ENCODE measurements around the gene THBS1.

THBS1 gene

DNA sequence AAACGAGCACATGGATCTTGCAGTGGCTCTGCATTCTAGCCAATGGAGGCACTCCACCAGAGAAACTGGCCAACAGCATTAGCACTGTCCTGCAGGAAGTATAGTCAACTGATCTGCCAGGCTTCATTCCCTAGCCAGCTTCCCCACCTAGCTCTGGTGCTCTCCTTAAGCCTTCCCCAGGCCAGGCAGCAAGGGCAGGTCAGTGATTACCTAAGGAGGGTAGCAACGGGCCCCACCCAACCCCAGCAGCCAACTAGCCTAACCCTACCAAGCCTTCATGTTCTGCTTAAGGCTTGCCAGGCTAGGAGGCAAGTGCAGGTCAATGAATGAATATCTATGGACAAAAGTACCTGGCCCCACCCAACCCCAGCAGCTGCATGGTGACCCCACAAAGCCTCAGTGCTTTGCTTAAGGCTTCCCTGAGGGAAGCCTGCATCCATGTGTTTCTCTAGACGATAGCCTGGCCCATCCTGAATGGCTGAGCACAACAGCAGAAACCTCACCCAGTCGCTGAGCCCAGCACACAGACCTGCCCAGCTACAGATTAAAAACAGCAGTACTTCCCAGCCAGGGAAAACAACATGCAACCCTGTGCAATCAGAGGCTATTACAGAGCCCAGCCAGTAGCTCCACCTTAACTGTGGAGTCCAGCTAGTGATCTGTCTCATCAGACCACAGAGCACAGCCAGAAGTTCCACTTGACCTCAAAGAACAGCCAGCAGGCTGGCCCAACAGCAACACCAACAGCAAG is 28.5 kb downstream of the THBS1 start:
- no peak for DNase-seq

- no peak for DNase-seq
Measured at GRCh38 chr15:39610665-39611064, 29.8 kb downstream of the THBS1 start.

GRCh38 chr15:39613271-39613670 is 32.4 kb downstream of the THBS1 start:
- no peak for DNase-seq

GRCh38 chr15:39613861-39614260 is 33.0 kb downstream of the THBS1 start:
- DNase-seq = no peak

DNA sequence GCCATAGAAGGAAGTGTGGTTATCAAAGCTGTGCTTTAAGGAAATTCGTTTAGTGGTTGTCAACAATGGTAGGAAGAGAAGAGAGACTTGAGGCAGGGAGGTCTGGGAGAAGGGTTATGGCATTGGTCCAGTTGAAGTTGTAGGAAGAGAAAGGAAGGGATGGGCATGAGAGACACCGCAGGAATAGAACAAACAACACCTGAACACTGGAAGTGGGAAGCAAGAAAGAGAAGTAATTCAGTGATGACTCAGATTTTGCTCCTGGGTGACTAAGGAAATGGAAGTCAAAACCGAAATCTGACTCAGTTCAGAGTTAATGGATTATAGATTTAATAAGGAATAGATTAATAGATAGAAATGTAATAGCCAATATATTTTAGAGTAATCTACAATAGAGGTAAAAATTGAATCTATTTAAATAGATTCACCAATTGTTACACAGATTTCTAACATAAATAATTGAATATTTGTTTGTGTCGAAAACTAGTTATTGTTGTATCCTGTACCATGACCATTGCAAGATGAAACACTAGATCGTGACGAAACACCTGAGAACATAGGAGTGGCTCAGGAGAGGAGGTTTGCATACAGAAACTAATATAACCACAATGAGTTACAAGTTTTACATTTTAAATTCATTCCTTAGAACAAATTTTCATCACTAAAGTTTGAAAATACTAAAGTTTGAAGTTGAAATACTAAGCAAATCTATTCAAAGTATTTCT is 36.0 kb downstream of the THBS1 start:
- DNase-seq = no peak

GRCh38 chr15:39618063-39618823 is 37.4 kb downstream of the THBS1 start:
- no peak for DNase-seq

DNA sequence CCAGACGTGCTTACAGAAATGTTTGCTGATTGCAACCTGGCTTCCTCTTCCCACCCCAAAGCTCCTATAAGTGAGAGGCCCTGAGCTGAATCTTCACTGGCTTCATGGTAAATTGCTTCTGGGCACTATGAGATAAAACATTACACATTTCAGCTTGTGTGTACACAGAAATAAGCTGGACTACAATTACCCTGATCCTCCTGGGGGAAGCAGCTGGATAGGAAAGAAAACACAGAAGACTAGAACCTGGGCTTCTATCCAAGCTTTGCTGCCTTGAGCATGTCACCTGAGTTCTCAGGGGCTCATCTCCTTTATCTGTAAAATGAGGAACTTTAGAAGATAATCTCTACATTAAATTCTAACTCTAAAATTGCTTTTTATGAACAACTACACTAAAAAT is 40.3 kb downstream of the THBS1 start:
- DNase-seq = no peak

GRCh38 chr15:39621976-39622375 is 41.1 kb downstream of the THBS1 start:
- no peak for DNase-seq

GRCh38 chr15:39622660-39623516 is 42.0 kb downstream of the THBS1 start:
- no peak for DNase-seq

- DNase-seq = no peak
Measured at GRCh38 chr15:39623529-39623931, 42.7 kb downstream of the THBS1 start.

DNA sequence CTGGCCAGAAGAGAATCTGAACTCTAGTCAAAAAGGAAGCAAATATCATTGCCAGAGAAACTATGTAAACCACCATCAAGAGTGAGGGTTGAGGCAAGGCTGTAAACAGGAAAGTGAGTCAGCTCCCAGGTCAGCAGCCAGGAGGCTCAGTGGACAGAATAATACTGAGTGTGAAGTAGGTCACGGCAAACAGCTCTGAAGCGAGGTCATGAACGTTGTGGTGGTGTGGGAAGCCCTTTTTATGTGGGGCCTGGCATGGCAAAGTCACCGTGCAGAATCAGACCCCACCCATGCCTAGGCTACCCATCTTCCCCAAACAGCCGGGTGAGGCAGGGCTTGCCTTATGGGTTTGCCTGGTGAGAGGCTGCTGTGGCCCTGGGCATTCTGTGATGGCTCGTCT is 43.9 kb downstream of the THBS1 start:
- peak in 1 of 2 experiments; percentile 73 for DNase-seq

- DNase-seq = no peak
Measured at GRCh38 chr15:39625451-39625850, 44.6 kb downstream of the THBS1 start.

DNA sequence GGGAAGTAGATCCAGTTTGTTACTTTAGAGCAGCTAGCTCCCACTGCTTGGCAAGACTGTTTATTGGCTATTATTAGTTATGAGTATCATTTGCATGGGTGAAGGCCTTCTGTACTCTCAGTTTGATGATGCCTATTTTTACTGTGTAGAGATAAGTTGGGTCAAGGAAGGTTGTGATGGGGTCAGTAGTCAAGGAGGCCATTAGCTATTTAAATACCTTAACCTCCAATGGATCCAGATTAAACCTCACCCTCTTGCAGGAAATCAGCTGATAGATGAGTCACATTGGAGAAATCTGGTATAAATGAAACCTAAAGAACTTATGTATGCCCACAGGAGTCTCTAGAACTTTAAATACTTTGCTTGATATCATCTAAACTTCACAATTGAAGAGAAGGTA is 45.0 kb downstream of the THBS1 start:
- no peak for DNase-seq

DNA sequence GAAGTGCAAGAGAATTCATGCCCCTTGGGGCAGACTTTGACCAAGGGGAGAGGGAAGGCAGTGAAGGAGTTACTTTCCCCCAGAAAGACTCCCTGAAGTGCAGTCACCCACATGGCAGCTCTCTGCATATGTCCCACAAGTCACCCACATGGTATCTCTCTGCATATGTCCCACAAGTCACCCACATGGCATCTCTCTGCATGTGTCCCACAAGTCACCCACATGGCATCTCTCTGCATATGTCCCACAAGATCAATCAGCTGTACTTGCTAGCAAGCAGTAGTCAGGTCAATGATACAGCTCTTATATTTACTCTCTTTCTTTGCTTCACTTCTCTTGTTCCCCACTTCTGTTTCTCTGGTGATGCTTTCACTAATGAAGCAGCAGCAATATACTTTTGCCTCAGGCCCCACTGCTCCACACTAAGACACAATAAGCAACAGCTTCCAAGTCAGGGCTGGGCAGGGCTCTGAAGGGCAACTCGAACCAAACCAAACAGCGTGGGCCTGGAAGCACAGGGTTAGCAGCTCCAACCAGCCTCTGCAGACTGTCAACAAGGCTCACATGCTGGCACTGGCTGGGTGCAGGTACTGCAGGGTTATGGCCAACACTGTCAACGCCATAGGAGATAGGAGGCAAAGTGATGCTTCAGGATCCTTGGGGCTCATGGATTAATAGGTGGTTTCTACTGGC is 46.7 kb downstream of the THBS1 start:
- no peak for DNase-seq

DNA sequence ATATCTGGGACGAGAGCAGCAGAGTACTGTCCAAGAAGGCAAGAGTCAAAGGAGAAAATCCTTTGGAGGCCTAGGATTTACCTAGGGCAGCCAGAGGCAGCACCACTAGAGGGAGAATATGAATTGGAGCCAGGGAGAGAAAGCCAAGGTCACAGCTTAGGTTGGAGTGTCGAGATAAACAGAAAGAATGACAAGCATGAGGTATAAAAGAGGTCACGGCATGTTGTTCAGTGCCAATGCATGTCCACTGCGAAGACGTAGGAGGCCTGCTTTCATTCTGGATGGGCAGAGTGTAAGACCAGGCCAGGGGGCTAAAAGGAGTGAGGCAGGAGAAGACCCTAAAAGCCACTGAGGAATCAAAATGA is 47.2 kb downstream of the THBS1 start:
- DNase-seq = no peak

DNA sequence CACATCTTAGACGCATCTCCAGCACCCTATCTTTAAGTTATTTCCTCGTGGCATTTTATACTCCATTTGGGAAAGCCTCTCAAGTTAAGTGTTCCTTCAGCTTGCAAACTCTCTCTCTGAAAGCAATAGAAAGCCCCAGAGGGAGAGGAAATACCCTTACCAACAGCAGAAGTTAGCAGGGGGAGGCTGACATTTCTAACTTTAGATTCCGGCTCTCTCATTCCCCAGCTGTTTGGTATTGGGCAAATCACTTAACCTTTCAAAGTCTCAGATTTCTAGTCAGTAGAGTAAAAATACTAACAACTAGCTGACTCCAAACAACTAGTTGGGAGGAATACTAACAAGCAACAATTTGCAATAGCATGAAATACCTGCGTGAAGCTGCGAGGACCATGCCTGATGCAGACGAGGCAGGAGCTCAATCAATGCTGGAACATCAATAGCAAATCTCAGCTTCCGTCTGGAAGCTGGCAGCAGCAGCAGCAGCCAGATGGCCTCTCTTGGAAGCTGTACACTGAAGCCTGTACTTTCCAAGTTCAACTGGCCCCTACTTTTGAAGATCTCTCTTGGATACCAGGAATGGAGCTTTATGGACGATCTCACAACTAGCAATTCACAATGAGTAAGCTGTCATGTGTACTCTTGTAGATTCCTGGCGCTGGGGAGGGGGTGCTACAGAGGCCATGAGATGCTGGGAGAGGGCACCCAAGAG is 47.8 kb downstream of the THBS1 start:
- no peak for DNase-seq

GRCh38 chr15:39629371-39629770 is 48.5 kb downstream of the THBS1 start:
- DNase-seq = peak in 1 of 2 experiments; percentile 29

DNA sequence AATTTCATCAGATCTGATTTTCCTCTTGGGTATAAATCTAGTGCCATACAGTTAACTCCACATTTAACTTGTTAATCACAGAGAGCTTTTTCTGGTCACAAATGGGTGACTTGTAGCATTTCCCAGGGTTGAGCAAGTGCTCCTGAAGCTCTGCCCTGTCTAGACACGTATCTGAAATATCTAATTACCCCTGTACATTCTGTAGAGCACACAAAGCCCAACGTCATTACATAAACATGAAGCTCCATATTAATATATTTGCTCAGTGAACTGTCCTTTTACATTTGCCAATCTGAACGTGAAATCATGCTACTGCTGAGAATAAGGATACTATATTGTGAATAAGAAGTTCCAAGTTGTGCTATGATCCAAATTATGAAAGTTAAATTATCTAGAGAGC is 49.0 kb downstream of the THBS1 start:
- no peak for DNase-seq

- no peak for DNase-seq
Measured at GRCh38 chr15:39631357-39631756, 50.5 kb downstream of the THBS1 start.

DNA sequence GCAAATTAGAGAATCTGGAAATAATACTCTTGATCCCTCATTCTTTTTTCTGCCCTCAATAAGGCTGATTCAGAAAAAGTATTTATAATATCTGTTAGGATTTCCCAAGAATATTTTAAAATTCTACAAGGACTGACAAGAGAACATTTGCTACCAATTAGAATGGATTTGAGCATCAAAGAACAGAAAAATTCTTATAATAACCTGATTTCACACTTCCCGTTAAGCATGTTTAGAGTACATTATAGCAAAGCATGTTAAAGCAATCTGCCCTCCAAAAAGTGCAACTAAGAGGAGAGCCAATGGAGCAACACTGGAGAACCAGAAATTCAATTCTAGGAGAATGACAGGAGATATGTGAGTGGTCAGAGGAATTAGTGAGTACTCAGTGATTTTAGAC is 57.2 kb downstream of the THBS1 start:
- no peak for DNase-seq

- no peak for DNase-seq
Measured at GRCh38 chr15:39639037-39639436, 58.2 kb downstream of the THBS1 start.

GRCh38 chr15:39640665-39641064 is 59.8 kb downstream of the THBS1 start:
- no peak for DNase-seq

All from SW 1271 (cell line).